ENCODE data around the gene HDAC2.
"Not testable (repeated sequence)": the region's sequence is repeated elsewhere in the genome, so short reads cannot be mapped to it uniquely, and the experiment has no call there.

GRCh38 chr6:113910285-113910684 is 60.7 kb downstream of the HDAC2 start:
- TF ChIP-seq EZH2 (optimal IDR thresholded peaks at IDR 0.05; ENCODE audit: low read depth, low read length); CTCF (IDR thresholded peaks at IDR 0.05; ENCODE audit: low read length): not testable (repeated sequence)

All from MM.1S (cell line).